ENCODE data around the gene SH3RF3. TPM values are rescaled to one million over a fixed set of nuclear protein-coding genes. Genes with fewer than 3 reads are reported as not detected.

The SH3RF3 gene
- total RNA-seq, 1 experiment from 2014 or later, result not detected

GRCh38 chr2:109530712-109531111 is 401.7 kb downstream of the SH3RF3 start (continued):
- TF ChIP-seq CTCF (IDR thresholded peaks at IDR 0.05 in 2 of 3, conservative IDR thresholded peaks at IDR 0.05 in 1 of 3; ENCODE audit: borderline replicate concordance in 1 of 3, insufficient read depth in 1 of 3, low read depth in 2 of 3, low read length in 2 of 3), result no peak
- TF ChIP-seq SP1 (IDR thresholded peaks at IDR 0.05; ENCODE audit: low read depth), result no peak
- TF ChIP-seq POLR2A (IDR thresholded peaks at IDR 0.05; ENCODE audit: borderline replicate concordance, extremely low read depth, insufficient read depth, insufficient read length), result no peak

- H3K36me3 ChIP-seq (ENCODE audit: control insufficient read depth in 1 of 2, insufficient read depth in 2 of 2, low read length in 2 of 2), result no peaks in the 10 kb centered on the region
- H3K4me3 ChIP-seq (replicated peaks in 1 of 2; ENCODE audit: low read depth in 1 of 2, low read length in 2 of 2), result no peak overlapping the region
- RAD21 ChIA-PET (ENCODE audit: low non-redundant PET in 1 of 2, low total read pairs in 2 of 2, uncharacterized antibody in 2 of 2, unreplicated experiment in 2 of 2), result no interaction called here
- no peaks in the 10 kb centered on the region for H3K9me2 ChIP-seq (ENCODE audit: insufficient read depth)
- H3K79me2 ChIP-seq (ENCODE audit: insufficient read depth, low read length), result no peaks in the 10 kb centered on the region
- no peaks in the 10 kb centered on the region; the same call in 1 of the 2 replicates for H3K27me3 ChIP-seq (ENCODE audit: insufficient read depth, low read length)
- no peaks in the 10 kb centered on the region for H4K20me1 ChIP-seq (ENCODE audit: insufficient read depth)
- POLR2A ChIA-PET, result no interaction called here
- intact Hi-C loops (cut with micrococcal nuclease), result no loop called here
- H3K9me3 ChIP-seq (ENCODE audit: control insufficient read depth in 1 of 2, insufficient read depth in 1 of 2, low read depth in 1 of 2, low read length in 2 of 2), result no peaks in the 10 kb centered on the region
- BruUV-seq (replicated peaks), result no TSS peak
- H3K4me2 ChIP-seq (ENCODE audit: low read length), result no peak overlapping the region
- DNase-seq (ENCODE audit: low read depth, low spot score) (no peak), ATAC-seq (no peak)
- no peak overlapping the region for H3K9ac ChIP-seq (ENCODE audit: low read length)
- no peak overlapping the region for H2AFZ ChIP-seq (ENCODE audit: low read depth, low read length, poor library complexity, severe bottlenecking)
- peaks cover 0 to 9% of the 10 kb centered on the region in 2 experiments; a peak in 1 of 4 replicates for H3K4me1 ChIP-seq (ENCODE audit: control insufficient read depth in 1 of 2, insufficient read depth in 2 of 2, low read length in 2 of 2)
- H3K27ac ChIP-seq (ENCODE audit: low read depth, low read length), result no peak overlapping the region
- CTCF ChIA-PET, result no interaction called here
- no peak for TF ChIP-seq POLR2AphosphoS5 (IDR thresholded peaks at IDR 0.05; ENCODE audit: low read depth, low read length)
- no peak for TF ChIP-seq CEBPB (IDR thresholded peaks at IDR 0.05; ENCODE audit: low read depth)
- TF ChIP-seq ZBTB33 (IDR thresholded peaks at IDR 0.05; ENCODE audit: extremely low read depth, insufficient replicate concordance, low read length), result no peak
- TF ChIP-seq POLR2A (IDR thresholded peaks at IDR 0.05; ENCODE audit: borderline replicate concordance, extremely low read depth, insufficient read depth, insufficient read length), result no peak
- TF ChIP-seq ELF1 (IDR thresholded peaks at IDR 0.05; ENCODE audit: borderline replicate concordance, low read depth), result no peak
- no peak for TF ChIP-seq EZH2phosphoT487 (IDR thresholded peaks at IDR 0.05; ENCODE audit: borderline replicate concordance)
- TF ChIP-seq YY1 (IDR thresholded peaks at IDR 0.05; ENCODE audit: extremely low read depth, insufficient replicate concordance, low read depth, low read length), result no peak
- TF ChIP-seq SIN3A (IDR thresholded peaks at IDR 0.05; ENCODE audit: low read depth), result no peak
- no peak for TF ChIP-seq CBX3 (IDR thresholded peaks at IDR 0.05; ENCODE audit: low read depth)
- TF ChIP-seq EZH2 (IDR thresholded peaks at IDR 0.05), result no peak
- TF ChIP-seq ZNF274 (IDR thresholded peaks at IDR 0.05; ENCODE audit: low read depth, low read length), result no peak
- no peak for TF ChIP-seq RAD21 (IDR thresholded peaks at IDR 0.05; ENCODE audit: low read depth)
- TF ChIP-seq SP1 (IDR thresholded peaks at IDR 0.05; ENCODE audit: low read depth), result no peak
Measured at GRCh38 chr2:109531221-109531620, 402.2 kb downstream of the SH3RF3 start.

Data from HCT116 (cell line).